Measurements from ENCODE around the gene UBR1.
A peak's percentile ranks its signal among the peaks of the same experiment; 100 is the strongest.

Gene UBR1

DNA sequence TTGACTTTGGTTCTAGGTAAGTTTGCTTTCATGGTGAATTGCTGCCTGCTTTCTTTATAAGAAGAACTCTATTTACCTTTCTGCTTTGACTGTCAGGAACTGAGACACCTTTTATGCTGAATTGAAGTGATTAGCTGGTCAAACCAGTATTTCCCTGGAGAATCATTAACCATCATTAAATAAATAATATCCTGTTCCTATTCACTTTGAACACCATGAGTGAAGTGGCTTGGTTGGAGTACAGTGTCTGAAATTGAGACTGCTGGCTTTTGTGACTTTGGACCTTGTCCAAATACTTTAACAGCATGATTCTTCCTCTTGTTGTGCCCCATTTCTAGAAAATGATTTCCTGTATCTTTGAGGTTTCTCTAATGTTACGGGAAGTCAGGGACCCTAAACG, 21.9 kb upstream of the UBR1 start:
- TF ChIP-seq, protein P1, sequence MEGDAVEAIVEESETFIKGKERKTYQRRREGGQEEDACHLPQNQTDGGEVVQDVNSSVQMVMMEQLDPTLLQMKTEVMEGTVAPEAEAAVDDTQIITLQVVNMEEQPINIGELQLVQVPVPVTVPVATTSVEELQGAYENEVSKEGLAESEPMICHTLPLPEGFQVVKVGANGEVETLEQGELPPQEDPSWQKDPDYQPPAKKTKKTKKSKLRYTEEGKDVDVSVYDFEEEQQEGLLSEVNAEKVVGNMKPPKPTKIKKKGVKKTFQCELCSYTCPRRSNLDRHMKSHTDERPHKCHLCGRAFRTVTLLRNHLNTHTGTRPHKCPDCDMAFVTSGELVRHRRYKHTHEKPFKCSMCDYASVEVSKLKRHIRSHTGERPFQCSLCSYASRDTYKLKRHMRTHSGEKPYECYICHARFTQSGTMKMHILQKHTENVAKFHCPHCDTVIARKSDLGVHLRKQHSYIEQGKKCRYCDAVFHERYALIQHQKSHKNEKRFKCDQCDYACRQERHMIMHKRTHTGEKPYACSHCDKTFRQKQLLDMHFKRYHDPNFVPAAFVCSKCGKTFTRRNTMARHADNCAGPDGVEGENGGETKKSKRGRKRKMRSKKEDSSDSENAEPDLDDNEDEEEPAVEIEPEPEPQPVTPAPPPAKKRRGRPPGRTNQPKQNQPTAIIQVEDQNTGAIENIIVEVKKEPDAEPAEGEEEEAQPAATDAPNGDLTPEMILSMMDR (IDR thresholded peaks at IDR 0.05; ENCODE audit: control extremely low read depth, extremely low read depth, low read depth, missing control alignments), result no peak
- CTCF ChIA-PET, result no interaction called here
- POLR2A ChIA-PET, result no interaction called here
- DNase-seq (ENCODE audit: extremely low spot score), result no peak

DNA sequence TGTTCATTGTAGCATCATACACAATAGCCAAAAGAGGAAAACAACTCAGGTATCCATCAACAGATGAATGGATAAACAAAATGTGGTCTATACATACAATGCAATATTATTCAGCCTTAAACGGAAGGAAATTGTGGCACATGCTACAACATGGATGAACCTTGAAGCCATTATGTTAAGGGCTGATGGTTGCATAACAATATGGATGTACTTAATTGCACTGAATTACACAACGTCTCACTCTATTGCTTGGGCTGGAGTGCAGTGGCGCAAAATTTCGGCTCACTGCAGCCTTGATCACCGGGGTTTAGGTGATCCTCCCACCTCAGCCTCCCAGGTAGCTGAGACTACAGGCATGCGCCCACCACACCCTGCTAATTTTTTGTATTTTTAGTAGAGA, 20.5 kb upstream of the UBR1 start:
- TF ChIP-seq, protein P1 (IDR thresholded peaks at IDR 0.05; ENCODE audit: control extremely low read depth, extremely low read depth, low read depth, missing control alignments), result no peak
- CTCF ChIA-PET, result no interaction called here
- no peak for DNase-seq (ENCODE audit: extremely low spot score)
- POLR2A ChIA-PET, result no interaction called here

DNA sequence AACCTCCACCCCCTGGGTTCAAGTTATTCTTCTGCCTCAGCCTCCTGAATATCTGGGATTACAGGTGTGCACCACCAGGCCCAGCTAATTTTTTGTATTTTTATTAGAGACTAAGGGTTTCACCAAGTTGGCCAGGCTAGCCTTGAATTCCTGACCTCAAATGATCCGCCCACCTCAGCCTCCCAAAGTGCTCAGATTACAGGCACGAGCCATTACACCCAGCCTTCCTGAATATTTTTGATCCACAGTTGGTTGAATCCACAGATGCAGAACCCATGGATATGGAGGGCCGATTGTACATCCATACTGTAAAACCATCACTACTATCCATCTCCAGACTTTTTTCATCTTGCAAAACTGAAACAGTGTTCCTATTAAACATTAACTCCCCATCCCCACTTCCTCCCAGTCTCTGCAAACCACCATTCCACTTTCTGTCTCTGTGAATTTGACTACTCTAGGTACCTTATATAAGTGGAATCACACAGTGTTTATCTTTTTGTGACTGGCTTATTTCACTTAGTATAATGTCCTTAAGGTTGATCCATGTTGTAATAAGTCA, 19.3 kb upstream of the UBR1 start:
- DNase-seq (ENCODE audit: extremely low spot score), result no peak
- TF ChIP-seq, protein P1 (IDR thresholded peaks at IDR 0.05; ENCODE audit: control extremely low read depth, extremely low read depth, low read depth, missing control alignments), result no peak
- POLR2A ChIA-PET, result no interaction called here
- CTCF ChIA-PET, result no interaction called here

DNA sequence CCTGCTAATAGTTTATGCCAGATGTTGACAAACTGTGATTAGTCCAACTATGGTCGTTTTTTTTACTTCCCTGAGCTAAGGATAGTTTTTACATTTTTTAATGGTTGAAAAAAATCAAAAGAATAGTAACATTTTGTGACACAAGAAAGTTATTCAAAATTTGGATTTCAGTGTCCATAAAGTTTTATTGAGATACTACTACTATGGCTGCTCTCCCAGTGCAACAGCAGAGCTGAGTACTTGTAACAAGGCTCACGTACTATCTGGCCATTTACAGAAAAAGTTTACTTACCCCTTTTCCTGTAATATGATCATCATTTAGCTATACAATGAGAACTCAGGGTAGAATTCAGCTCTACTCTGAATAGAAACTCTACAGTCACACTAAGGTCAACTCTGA, 16.0 kb upstream of the UBR1 start:
- no peak for DNase-seq (ENCODE audit: extremely low spot score)
- TF ChIP-seq, protein P1 (IDR thresholded peaks at IDR 0.05; ENCODE audit: control extremely low read depth, extremely low read depth, low read depth, missing control alignments), result no peak
- ChIA-PET POLR2A (interaction anchor here (1.8 kb wide), 1 partner anchor 16 kb away, joined by 5 read pairs; the partner anchor contains the start of gene UBR1), CTCF (interaction anchor here (0.9 to 1.3 kb wide), 3 partner anchors 9 to 163 kb away, joined by 3 to 4 read pairs (median 4); no protein-coding TSS in a partner anchor)

DNA sequence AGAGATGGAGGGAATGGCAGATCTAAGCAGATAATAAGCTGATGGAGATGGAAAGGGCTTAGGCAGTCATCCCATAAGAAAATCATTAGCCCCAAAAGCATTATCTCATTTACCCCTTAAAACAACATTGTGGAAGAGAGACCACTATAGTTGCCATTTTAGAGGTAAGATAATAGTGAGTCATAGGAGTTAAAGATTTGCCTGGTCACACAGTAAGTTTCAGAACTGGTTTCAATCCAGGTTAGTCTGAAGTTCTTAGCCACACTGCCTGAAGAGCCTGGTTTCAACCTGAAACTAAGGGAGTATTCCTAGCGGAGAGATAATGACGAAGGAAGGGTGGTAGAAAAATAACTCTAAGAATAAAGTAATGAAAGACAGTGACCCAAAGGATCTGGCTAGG, 13.0 kb upstream of the UBR1 start:
- DNase-seq (ENCODE audit: extremely low spot score), result peak; percentile 46
- ChIA-PET CTCF (interaction anchor here (0.7 kb wide), 1 partner anchor 13 kb away, joined by 3 read pairs; the partner anchor contains the start of gene UBR1), POLR2A (no interaction called here)
- TF ChIP-seq, protein P1 (IDR thresholded peaks at IDR 0.05; ENCODE audit: control extremely low read depth, extremely low read depth, low read depth, missing control alignments), result no peak

DNA sequence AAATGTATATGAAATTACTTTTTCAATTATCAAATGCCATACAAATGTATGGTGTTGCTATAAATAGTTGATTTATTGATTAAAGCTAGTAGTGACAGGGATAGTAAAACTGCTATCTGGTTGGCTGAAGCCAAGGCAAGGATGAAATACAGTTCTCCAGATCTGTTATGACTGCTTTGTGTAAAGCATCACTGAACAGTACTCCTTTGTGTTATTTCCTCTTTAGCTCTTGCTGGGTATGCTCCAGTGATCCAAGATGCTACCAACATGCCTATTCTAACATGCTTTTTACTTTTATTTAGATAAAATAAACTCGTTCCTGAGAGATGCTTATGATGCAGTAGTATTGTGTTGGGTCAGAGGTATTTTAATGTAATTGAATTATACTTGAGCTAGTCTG, 12.4 kb upstream of the UBR1 start:
- DNase-seq (ENCODE audit: extremely low spot score), result no peak
- ChIA-PET POLR2A (no interaction called here), CTCF (interaction anchor here (0.7 kb wide), 1 partner anchor 12 kb away, joined by 3 read pairs; the partner anchor contains the start of gene UBR1)
- TF ChIP-seq, protein P1 (IDR thresholded peaks at IDR 0.05; ENCODE audit: control extremely low read depth, extremely low read depth, low read depth, missing control alignments), result no peak
